ENCODE data around the gene PDE10A.

Gene PDE10A

GRCh38 chr6:165653607-165654006 is 9.4 kb downstream of the PDE10A start:
- no peak for DNase-seq

DNA sequence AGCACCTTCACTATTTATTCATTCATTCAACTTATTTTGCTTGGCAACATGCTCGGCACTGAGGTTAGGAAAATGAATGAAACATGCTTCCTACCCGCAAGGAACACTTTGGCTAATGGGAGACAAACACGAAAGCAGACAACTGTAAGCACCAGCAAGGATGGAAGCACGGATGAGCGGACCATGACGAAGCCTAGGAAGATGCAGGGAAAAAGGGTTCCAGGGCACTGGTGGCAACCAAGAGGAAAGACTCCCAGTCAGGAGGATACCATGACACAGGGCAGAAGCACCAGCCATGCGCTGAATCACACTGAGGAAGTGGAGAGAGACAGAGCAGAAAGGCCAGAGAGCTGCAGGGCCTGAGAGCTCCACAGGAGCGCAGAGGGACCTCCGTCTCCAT is 9.8 kb downstream of the PDE10A start:
- no peak for DNase-seq

GRCh38 chr6:165652766-165653165 is 10.3 kb downstream of the PDE10A start:
- no peak for DNase-seq

GRCh38 chr6:165649166-165650137 is 13.6 kb downstream of the PDE10A start:
- DNase-seq = no peak

GRCh38 chr6:165647041-165647440 is 16.0 kb downstream of the PDE10A start:
- DNase-seq = no peak

DNA sequence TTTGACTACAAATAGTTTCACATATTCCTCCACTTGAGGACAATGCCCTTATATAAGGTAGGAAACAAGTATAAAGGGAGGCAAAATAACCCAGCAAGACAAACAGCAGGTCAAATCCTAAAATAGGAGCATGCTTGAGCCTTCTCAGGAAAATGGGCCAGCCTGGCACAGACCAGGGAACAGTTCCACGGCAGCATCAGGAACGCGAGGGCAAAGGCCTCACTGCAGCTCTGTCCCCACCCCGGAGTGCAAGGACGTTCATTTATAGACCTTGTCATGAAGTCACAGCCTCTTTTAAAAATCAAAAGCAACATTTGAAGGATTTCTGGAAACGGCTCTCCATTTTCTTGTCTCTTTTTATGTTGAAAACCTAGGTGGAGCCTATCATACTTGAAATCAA is 17.1 kb downstream of the PDE10A start:
- no peak for DNase-seq

- DNase-seq = no peak
Measured at GRCh38 chr6:165644586-165645266, 18.3 kb downstream of the PDE10A start.

GRCh38 chr6:165643015-165643414 is 20.0 kb downstream of the PDE10A start:
- DNase-seq = no peak

DNA sequence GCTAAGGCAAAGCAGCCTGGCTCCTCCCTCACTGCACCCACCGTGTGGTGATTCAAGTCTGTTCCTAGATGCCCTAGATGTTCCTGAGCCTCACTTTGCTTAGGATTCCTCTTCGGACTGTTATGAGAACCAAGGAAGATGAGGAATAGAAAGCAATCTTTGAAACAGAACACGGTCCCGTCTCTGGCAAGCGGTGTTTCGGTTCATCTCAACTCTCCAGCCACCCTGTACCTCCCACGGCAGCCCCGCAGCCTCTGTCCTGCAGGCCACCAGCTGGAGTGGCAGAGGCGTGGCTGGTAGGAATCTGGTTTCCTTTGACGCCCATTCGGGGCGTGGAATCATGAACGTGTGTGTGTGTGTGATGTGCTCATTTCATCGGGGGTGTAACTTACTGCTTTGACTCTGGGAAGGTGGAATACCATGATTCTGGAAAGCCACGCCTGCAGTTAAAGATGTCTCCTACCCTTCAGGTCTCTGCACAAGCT is 21.3 kb downstream of the PDE10A start:
- no peak for DNase-seq

- no peak for DNase-seq
Measured at GRCh38 chr6:165640806-165641205, 22.2 kb downstream of the PDE10A start.

GRCh38 chr6:165638530-165638929 is 24.5 kb downstream of the PDE10A start:
- no peak for DNase-seq

DNA sequence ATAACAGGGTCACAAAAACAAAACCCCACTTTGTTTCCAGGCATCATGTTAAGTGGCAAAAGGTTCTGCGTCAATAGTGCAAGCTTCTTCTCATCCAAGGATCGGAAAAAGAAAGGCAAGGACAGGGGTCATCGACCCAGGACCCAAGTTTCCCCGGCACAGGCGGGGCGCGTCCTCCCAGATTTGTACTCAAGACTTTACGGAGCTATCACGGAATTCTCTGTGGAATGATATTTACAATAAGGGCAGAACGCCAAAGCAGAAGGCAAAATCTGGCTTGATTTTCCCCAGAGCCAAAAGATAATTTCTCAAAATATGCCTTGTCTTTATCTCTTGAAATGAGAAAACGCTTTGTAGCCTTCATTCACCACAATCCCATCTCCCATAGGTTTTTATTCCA is 25.5 kb downstream of the PDE10A start:
- no peak for DNase-seq

GRCh38 chr6:165636402-165637048 is 26.5 kb downstream of the PDE10A start:
- DNase-seq = no peak

- no peak for DNase-seq
Measured at GRCh38 chr6:165635965-165636364, 27.1 kb downstream of the PDE10A start.

GRCh38 chr6:165634101-165634880 is 28.8 kb downstream of the PDE10A start:
- DNase-seq = peak; percentile 29

DNA sequence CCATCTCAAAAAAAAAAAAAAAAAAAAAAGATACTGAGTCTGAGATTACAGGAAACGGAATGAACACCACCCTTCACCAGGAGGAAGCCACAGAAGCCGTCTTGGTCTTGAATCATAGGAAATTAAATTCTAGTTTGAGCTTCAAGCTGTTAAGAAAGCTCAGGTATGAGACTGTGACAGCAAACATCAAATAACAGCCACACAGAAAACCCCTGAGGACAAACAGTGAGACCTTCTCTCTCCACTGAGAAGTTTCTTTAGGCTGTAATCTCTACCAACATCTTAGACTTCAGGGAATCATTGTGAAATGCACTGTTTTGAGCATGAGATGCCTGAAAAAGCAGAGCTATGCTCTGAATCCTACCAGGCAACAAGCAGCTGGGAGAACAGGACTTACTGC is 30.8 kb downstream of the PDE10A start:
- DNase-seq = no peak

DNA sequence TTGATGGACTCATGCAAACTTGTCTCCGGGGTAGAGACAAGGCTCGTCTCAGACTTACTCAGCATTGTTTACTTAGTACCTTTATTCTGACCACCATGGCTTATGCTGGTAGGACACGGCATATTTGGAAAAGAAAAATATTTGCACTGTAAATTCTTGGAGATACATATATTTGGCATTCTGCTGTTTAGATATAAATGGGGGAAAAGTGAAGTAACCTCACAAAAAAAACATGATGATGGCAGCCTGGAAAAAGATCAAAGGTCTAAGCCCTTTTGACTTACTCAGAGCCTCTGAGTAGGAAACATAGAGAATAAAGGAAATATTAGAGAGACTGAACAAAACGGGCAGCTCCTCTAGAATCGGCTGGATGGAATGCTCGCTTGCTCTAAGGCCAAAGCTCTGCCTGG is 32.5 kb downstream of the PDE10A start:
- no peak for DNase-seq

DNA sequence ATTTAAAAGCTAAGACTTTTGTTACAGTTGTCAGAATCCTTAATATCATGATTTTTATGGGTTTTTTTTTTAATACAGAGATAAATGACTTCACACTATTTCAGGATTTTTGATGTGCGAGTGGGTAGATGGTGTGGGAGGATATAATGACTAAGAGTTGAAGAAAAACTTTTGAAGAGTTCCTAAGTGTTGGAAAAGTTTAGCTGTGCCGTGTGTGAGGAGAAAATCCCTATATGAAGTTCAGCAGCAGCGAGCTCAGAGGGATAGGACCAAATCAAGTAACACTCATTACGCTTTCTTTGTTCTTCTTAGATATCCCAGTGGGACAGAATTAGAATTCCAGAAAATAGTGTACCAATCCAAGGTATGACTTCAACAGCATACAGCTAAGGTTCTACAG is 34.1 kb downstream of the PDE10A start:
- DNase-seq = no peak

GRCh38 chr6:165627366-165627765 is 35.7 kb downstream of the PDE10A start:
- DNase-seq = no peak

- DNase-seq = no peak
Measured at GRCh38 chr6:165626711-165627110, 36.3 kb downstream of the PDE10A start.

DNA sequence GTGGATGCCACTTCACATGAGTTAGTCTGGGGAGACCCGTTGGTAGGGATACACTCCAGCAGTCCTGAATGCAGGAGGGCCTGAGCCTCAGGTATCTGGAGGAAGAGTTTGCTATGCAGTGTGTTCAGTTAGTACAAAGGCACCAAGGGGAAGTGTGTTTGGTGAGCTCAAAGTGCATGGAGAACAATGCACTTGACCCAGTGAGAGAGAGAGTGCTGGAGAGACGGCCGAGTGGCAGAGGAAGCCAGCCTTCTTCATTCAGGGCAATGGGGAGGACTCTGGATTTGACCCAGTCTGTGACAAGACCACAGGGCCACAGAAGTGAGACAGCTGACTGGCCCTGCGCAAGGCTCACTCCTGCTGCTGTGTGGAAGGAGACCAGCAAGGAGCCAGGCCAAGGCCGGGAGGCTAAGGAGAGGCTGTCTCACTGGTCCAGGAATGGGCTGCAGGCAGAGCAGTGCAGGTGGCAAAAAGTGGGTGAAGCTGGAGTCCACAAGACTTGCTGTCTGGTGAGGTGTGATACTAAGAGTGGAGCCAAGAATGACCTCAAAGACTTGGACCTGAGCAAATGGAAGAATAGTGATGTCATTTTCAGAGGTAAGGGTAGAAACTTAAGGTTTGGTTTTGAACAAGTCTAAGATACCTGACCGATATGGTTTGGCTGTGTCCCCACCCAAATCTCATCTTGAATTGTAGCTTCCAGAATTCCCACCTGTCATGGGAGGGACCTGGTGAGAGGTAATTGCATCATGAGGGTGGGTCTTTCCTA is 38.0 kb downstream of the PDE10A start:
- no peak for DNase-seq

GRCh38 chr6:165621940-165622339 is 41.1 kb downstream of the PDE10A start:
- no peak for DNase-seq

Measured in GDM1 (cell line).